Stimulated activated CD8-positive, alpha-beta memory T cell treated with anti-CD3 and anti-CD28 coated beads, Interleukin-12 subunit alpha, Interleukin-12 subunit beta, amount 100 ng/mL, for 24 hours (primary cell): Measurements from ENCODE around the gene ITPR2.

Experiments used
- DNase-seq: peaks from one replicate; pipeline ENCODE4 v3.0.0-alpha.2; 2020; ENCODE audit errors: extremely low read depth

ITPR2 gene

GRCh38 chr12:26297396-26298070 lies 535.5 kb downstream of the ITPR2 start:
- DNase-seq = no peak

DNA sequence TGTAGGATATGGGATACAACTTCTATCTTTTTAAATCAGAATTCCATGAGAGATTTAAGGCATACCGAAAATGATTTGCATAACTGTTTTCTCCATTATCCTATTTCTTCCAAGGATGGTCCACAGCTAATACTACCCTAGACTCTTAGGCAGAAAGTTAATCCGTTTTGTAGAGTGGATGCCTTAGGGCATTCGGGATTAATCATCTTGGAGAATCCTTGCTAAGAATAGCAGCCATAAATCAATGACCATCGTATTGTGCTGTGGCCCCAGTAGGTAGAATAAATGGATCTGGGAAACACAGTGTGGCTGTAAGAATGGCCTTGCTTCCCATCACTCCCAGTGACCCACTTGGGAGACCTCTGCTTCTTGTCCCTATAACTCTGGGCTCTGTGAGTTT lies 538.0 kb downstream of the ITPR2 start:
- no peak for DNase-seq

DNA sequence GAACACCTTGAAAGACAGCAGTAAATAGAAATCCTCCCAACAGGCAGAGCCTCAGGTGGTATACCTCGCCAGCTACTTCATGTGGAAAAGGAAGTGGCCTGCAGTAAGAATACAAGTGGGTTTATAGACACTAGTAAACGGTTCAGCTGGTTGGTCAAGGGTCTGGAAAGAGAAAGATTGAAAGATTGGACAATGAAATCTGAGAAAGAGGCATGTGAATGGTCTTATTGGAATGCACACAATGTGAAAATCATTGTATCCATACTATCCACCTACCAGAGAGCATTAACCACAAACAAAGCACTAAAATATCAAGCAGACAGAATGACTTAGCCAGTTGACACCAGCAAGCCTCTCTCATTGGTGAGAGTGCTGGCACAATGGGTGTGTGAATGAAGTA lies 539.4 kb downstream of the ITPR2 start:
- no peak for DNase-seq

- no peak for DNase-seq
These were observed 540.4 kb downstream of the ITPR2 start for GRCh38 chr12:26292596-26292995.

GRCh38 chr12:26290565-26290964 lies 542.4 kb downstream of the ITPR2 start:
- DNase-seq = no peak

GRCh38 chr12:26287671-26288381 lies 545.2 kb downstream of the ITPR2 start:
- no peak for DNase-seq
